Stimulated activated CD8-positive, alpha-beta memory T cell treated with anti-CD3 and anti-CD28 coated beads, Interleukin-4, amount 100 ng/mL, for 1 hour (primary cell): ENCODE data around the gene DUSP1.

Source experiments
- DNase-seq, 2 donors: peaks; one replicate each; pipeline ENCODE4 v3.0.0-alpha.2; 2020; ENCODE audit warnings: low read depth in 2 of 2, low spot score in 1 of 2

The DUSP1 gene

GRCh38 chr5:172779691-172780341, 8.8 kb upstream of the DUSP1 start:
- DNase-seq = no peak

GRCh38 chr5:172777881-172778814, 7.2 kb upstream of the DUSP1 start:
- DNase-seq = no peak

- no peak for DNase-seq
Observed at GRCh38 chr5:172776235-172776594, 5.2 kb upstream of the DUSP1 start.

GRCh38 chr5:172775326-172776234, 4.6 kb upstream of the DUSP1 start:
- no peak for DNase-seq

- no peak for DNase-seq
Observed at GRCh38 chr5:172774561-172775315, 3.7 kb upstream of the DUSP1 start.

GRCh38 chr5:172773481-172774469, 2.8 kb upstream of the DUSP1 start:
- no peak for DNase-seq

GRCh38 chr5:172772112-172772906, 1.3 kb upstream of the DUSP1 start:
- DNase-seq = peak; percentile 56 to 65

GRCh38 chr5:172771439-172772111, 580 bp upstream of the DUSP1 start:
- DNase-seq = no peak

- no peak for DNase-seq
Observed at GRCh38 chr5:172770374-172770674, 671 bp downstream of the DUSP1 start.

GRCh38 chr5:172769616-172770373, 1.2 kb downstream of the DUSP1 start:
- DNase-seq = no peak

- no peak for DNase-seq
Observed at GRCh38 chr5:172769342-172769615, 1.7 kb downstream of the DUSP1 start.

- no peak for DNase-seq
Observed at GRCh38 chr5:172768573-172769341, 2.2 kb downstream of the DUSP1 start.

GRCh38 chr5:172768098-172768572, 2.9 kb downstream of the DUSP1 start:
- no peak for DNase-seq

GRCh38 chr5:172766287-172767108, 4.5 kb downstream of the DUSP1 start:
- no peak for DNase-seq

GRCh38 chr5:172765766-172766286, 5.2 kb downstream of the DUSP1 start:
- no peak for DNase-seq
